A549 treated with Mapracorat at 1 μM for 4 hours (cell line): Measurements from ENCODE around the gene GALNT2. TPM values are rescaled to one million over a fixed set of nuclear protein-coding genes. Genes with fewer than 3 reads are reported as not detected.

Experiments
- total RNA-seq: library from RNA; stranded (reverse); fragments of 200-300 nt; extraction: Qiagen RNA extraction; gene quantifications from 5 replicates; pipeline ENCODE4 v1.2.3, GENCODE V29; 2022

GALNT2 gene
- total RNA-seq: 123 to 158 TPM (median 154 TPM) in 5 replicates

DNA sequence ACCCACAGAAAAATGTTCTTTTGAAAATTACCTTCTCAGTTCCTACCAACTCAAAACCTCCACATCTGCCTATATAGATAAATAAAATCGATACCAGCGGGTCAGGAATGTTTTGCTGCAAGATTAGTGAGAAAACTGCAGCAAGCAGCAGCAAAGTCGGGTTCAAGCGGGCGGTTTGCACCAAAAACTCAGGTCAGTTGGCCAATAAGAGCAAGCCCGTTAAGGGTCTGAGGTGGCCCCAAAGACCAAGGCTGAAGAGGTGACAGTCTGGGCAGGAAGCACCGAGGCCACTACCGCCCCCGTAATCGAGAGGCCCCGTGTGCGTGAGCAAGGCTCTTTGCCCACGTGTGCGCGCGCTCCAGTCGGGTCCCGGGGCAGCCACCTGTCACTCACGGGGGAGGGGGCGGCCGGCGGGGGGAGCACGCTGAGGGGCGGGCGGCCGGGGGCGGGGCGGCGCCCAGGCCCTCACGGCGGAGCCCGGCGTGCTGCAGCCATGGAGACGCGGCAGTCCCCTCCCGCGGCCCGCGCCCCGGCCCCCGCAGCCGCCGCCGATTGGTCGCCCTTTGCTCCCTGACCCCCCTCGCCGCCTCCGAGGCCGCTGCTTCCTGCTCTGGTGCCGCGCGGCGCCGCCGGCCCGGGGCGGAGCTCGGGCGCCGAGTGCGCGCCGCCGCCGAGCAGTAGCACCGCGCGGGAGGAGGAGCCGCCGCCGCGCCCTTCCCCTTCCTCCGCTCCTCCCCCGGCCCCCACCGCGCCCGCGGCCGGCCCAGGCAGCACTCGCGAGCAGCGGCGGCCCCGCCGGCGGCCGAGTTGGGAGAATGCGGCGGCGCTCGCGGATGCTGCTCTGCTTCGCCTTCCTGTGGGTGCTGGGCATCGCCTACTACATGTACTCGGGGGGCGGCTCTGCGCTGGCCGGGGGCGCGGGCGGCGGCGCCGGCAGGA, at the start of gene GALNT2:
TSS of gene GALNT2 (plus strand) at position 773 of the 939 bp plus-strand sequence. CDS start at position 816, 43 bp downstream.

